ENCODE data around the gene GAB2.
"Not testable (repeated sequence)": the region's sequence is repeated elsewhere in the genome, so short reads cannot be mapped to it uniquely, and the experiment has no call there.

GAB2 gene

DNA sequence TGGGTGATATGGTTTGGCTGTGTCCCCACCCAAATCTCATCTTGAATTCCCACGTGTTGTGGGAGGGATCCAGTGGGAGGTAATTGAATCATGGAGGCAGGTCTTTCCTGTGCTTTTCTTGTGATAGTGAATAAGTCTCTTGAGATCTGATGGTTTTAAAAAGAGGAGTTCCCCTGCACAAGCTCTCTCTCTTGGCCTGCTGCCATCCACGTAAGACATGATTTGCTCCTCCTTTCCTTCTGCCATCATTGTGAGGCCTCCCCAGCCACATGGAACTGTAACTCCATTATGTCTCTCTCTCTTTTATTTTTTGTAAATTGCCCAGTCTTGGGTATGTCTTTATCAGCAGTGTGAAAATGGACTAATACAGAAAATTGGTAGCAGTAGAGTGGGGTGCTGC is 145.8 kb downstream of the GAB2 start:
- not testable (repeated sequence) for DNase-seq

DNA sequence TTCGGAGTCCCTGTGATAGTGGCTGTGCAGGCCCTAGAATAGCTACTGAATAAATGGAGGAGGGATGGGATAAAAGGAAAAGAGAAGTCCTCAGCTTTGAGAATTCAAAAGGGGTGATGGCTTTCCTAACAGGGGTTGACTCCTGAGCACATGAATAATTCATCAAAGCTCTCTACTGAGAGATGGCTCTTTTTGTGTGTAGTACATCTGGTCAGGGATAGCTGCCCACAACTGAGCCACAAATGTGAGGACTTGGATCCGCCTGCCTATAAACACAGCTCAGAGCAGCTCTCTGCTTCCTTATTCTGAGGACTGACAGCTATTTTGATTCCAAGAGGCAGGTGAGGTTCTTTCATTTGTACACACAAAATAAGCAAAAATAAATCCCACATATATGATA is 146.6 kb downstream of the GAB2 start:
- no peak for DNase-seq

DNA sequence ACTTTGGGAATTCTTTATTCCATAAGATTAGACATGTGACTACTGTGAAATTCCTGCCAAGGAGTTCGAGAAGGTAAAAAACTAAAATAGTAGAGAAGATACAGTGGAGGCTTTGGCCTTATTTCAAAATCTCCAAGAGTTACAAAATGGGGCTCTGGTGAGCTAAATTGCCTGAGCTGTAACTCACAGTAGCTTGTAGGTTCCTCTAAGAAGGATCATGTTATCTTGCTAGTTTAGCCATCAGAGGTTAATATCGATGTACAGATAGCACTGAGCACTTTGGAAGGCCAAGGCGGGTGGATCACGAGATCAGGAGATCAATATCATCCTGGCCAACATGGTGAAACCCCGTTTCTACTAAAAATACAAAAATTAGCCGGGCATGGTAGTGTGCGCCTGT is 147.8 kb downstream of the GAB2 start:
- DNase-seq: no peak

DNA sequence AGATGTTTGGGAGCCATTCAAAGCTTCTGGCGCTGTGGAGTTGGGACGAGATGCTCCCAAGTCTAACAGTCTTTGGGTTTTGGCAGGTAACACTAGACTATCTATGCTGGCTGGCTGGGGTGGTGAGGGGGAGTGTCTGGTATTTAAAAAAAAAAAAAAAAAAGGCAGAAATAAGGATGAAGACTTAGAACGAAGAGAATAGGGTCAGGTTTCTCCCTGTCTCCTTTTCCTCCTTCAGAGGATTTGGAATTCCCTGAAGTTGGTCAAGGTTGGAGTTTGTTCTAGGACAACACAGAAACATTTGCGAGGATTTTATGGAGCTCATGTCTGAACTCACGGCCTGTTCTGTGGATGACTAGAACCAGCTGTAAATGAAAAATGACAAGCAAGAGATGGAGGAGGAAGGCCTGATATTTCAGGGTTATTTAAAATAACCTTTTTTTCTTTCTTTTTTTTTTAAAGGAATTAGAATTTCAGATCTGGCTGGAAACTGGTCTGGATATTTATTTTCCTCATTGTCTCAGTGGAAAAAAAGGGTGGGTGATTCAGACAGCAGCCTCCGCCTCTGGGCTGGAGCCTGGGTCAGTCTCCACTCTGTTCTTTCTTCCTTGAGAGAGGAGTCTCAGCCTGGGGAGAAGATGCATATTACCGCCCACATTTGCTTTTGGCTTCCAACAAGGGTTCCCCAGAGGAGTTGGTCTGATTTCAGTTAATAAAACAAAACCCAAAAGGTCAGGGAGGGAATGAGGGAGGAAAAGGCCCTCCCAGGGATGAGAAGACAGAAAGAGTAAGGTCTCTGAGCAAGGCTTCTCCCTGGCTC is 148.8 kb downstream of the GAB2 start:
- no peak for DNase-seq

DNA sequence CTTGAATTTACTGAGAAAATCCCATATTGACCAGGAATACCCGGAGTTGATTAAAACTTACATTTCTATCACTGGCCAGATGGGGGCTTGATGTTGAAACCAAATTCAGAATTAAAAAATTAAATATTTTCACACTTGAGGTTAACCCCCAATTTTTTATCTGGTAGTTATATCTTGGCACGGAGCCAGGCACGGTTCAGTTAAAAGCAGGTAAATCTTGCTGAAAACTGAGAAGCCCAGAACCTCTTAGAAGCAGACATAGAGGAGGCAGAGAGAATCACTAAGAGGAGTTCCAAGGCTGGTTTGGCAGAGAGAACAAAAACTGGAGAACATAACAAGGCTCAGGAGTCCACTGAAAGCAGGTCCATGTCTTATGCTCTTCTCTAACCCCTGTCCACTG is 151.2 kb downstream of the GAB2 start:
- DNase-seq: no peak

DNA sequence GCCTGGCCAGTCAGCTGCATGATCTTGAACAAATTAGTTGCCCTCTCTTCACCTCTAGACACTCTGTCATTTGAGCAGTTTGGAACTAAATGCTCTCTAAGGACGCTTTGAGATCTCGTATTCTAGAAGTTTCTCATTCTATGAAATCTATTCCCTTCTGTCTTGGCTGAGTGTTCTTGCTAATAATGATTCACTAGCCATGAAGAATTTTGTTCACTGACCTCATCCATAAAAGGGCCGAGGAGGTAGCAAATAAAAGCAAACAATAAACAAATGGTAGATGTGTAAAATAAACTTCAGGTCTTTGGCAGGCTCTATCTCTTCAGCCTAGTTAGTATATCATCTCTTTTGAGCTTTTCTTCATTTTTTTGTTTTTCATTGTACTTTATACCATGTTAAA is 152.3 kb downstream of the GAB2 start:
- DNase-seq: no peak

DNA sequence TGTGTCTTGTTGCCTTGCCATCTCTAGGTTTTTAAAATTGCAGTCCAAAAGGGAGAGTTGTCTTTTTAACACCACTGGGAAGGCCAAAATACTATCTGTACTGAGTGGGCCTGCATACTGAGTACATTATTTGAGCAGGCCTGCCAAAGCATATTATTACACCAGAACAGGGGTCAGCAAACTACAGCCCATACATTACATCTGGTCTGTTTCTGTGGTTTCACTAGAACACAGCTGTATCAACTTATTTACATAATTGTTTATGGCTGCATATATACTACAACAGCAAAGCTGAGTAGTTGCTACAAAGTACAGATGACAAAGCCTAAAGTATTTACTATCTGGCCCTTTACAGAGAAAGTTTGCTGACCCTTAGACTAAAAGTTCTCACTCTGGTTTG is 154.9 kb downstream of the GAB2 start:
- no peak for DNase-seq

DNA sequence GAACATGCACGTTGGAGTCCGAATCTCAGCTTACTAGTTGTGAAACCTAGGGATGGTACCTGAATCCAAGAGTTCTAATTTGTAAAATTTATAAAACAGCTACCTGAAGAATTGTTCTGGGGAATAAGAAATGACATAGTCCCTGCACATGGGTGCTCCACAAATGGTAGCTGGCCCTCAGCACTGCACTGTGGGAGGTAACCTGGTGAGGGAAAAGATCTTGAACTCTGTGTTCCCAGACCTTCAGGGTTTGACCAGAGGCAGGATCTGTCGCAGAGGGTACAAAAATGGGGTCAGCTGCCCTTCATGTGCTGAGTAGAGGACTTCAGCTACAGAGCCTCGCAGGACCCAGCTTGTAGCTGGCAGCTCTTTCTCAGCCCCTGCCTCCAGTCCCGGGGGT is 155.4 kb downstream of the GAB2 start:
- DNase-seq: no peak

DNA sequence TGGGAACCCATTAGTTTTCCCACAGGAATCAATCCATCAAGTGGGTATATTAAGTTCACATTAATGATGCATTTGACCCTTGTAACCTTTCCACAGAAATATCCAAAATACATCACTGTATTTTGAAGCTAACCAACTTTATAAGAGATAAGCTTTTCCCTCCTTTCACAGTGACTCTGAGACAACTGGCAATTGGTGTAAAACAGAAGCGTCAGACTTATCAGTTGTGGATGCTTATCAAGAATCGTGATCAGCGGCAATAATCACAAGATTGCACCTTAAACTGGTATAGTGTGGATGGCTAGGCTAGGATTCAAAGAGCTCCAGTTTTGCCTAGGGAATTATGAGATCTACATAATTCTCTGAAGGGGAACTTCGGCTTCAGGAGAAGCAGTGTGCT is 155.8 kb downstream of the GAB2 start:
- no peak for DNase-seq

DNA sequence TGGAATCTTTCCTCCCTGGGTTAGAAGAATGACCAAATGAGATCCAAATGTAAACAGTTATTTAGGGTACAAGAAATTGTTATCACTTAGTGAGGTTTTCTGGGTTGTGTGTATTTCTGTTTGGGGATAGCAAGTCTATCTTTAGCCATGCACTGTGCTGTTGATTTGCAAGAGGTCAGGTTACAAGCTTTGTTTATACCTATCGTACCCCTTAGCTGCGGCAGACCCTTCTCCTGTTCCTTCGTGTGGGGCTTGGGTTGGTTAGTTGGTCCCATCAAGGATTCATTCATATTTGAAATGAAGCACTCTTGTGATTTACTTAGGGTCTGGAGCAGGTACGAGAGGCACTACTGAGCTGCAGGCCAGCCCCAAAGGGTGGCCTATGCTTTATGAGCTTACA is 156.3 kb downstream of the GAB2 start:
- DNase-seq: no peak

DNA sequence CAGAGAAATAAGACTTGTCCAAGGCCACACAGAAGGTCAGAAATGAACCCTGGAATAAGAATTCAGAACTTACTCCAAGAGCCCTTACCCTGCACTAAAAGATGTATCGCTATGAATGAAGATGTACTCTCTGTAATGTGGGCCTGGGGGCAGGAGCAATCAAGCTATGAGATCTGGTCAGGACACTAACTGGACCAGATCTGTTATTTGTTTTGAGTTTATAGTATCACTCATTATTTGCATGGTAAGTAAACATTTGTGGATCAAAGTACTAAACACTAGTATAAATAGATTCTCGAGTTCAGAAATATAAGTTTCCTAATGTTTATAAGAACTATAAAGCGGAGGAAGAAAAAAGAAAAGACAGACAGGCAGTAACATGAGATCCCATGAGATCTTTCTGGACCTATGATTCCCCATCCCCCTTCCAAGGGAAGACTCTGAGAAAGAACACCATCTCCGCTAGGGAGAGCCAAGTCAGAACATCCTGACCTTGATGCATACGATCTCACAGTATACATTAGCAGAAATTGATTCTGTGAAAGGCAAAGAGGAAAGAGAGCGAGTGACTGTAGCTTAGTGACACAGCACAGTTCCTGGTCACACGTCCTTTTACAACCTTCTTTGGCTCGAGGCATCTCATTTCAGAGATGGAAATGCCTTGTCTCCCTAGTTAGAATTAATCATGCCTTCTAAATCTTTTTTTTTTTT is 157.7 kb downstream of the GAB2 start:
- no peak for DNase-seq

DNA sequence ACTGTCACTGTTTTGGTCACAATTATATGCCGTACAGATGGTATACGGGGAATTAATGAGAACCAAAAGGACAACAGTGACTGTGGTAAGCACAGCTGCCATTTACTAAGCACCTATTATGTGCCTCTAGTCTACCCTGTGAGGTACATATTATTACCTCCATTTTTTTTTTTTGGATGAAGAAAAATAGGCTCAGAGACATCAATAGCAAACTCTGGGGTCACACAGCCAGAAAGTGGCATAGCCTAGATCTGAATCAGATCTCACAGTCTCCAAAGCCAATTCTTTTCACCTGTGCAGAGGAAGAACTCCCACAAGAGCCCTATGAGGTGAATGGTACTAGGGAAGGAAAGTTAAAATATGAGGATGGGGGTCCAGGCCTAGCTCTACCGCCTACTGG is 160.0 kb downstream of the GAB2 start:
- no peak for DNase-seq

DNA sequence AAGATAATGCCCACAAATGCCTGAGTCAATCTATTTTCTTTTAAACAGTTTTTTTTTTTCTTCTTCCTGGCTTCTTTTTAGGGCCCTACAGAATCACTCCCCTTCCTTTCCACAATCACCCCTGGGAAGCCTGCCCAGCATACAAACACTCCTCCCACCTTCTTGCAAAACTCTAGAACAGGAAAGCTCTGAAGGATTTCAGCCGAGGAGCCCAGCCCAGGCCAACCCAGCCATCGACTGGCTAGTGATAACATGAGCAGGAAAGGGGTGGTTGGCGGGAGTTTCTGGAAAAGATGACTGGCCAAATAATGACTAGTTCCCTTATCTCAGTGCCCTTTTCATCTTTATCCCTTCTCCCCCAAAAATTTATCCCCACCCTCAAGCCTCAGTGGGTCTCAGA is 160.7 kb downstream of the GAB2 start:
- no peak for DNase-seq

DNA sequence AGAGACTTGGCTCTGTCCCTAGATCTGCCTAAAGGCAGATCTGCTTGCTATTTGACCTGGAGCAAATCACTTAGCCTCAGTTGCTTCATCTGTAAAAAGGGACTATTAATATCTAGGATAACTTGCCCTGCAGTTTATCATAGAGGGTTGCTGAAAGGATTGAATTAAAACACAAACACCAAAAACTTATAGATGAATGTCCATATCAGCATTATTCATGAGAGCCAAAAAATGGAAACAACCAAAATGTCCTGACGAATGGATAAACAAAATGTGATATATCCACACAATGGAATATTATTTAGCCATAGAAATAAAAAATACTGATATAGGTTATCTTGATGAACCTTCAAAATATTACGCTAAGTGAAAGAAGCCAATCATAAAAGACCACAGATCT is 161.7 kb downstream of the GAB2 start:
- DNase-seq: no peak

DNA sequence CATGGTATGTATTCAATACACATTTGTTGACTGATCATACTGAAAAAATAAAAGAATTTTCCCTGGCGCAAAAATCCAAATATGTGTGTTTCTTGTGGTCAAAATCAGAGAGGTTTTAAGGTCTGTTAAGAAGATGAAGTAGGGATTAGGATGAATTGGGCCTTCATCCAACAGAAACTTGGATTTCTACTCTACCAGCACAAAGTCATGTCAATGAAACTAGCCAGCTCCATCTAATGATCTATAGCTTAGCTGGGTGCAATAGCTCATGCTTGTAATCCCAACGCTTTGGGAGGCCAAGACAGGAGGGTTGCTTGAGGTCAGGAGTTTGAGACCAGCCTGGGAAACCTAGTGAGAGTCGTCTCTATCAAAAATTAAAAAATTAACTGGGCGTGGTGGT is 163.4 kb downstream of the GAB2 start:
- DNase-seq: no peak

DNA sequence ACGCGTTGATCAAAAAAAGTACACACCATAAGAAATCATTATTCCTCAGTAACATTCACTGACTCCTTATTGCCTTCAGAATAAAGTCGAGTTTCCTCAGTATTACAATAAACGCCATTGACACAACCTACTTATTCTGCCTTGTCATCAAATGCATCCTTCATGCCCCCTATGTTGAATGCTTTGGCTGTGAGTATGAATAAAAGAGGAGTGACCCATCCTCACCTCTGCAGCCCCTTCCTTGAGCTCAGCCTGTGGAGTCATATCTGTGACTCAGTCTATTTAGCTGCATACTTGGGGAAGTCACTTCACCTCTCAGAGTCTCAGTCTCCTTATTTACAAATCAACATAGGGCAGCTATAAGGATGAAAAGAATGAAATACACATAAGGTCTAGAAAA is 163.8 kb downstream of the GAB2 start:
- DNase-seq: no peak

DNA sequence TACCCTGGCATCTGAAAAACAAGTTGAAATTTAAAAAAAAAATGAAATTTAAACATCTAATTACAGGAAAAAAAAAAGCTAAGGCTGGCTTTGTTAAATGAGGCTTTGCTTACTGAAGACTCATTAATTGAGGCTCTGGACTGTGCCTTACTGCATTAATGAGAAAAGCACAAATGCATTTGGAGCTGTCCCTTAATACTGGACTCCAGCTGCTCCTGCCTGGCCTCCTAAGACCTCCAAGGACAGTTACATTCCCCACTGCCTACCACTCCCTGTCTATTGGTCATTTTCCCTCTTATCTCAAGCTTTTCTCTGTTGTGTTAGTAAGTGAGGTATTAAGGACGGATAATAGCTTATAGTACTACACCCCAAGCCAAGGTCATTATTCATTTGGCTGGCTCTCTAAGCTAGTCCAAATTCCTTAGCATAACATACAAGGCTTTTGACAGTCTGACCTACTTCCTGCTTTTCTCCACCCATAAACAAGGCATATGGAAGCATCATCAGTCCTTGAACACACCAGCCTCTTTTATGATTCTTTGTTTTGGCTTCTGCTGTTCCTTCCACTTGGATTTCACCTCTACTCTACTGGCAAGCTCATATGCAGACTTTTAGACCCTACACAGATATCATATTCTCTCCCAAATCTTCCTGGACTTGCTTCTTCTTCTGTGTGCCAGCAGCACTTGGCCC is 166.4 kb downstream of the GAB2 start:
- no peak for DNase-seq

DNA sequence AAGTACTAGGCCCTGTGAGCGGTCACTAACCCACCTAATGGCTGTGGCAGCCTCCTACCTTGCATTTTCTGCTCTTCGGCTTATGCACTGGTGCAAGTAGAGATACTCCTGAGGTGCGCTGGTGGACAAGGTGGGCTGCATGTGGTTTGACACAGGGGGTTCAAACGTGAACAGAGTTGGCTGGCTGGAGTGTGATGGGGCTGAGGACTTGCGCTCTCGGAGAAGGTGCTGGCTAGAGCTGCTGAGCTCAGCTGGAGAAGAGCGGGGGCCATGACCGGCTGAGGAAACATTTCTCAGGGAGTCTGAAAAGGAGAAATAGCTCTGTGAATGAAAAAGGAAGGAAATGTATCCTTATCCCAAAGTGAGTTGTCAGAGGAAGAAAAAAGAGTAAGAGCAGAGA is 167.5 kb downstream of the GAB2 start:
- no peak for DNase-seq

DNA sequence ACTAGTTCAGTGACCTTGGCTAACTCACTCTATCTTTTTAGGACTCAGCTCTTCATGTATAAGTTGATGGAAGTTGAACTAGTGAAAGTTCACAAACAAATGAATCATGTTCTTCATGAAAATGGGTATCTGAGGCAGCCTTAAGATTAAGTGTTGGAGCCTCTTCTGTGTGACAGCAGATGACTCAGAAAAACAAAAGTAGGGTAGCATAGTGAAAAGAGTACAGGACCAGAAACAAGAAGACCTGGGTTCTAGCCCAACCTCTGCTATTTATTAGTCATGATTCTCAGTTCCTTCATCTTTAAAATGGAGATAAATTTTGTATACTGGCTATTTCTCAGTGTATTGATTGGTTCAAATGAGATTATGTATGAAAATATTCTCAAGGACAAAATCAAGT is 168.7 kb downstream of the GAB2 start:
- DNase-seq: no peak

DNA sequence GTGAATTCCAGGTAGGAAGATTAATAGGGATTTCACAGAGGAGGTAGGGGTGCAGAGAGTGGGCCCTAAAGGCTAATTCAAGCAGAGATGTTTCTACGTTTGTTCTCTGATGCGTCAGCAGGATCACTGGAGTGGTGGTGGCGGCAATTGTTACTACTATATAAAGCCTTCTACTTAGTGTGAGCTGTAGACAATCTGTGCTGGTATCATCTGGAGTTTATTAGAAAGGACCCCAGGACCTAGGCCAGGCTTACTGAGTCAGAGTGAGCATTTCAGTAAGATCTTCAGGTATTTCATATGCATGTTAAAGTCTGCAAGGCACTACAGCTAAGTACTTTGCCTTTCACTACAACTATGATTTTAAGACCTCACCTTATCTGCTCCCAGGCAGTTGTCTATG is 169.4 kb downstream of the GAB2 start:
- no peak for DNase-seq

DNA sequence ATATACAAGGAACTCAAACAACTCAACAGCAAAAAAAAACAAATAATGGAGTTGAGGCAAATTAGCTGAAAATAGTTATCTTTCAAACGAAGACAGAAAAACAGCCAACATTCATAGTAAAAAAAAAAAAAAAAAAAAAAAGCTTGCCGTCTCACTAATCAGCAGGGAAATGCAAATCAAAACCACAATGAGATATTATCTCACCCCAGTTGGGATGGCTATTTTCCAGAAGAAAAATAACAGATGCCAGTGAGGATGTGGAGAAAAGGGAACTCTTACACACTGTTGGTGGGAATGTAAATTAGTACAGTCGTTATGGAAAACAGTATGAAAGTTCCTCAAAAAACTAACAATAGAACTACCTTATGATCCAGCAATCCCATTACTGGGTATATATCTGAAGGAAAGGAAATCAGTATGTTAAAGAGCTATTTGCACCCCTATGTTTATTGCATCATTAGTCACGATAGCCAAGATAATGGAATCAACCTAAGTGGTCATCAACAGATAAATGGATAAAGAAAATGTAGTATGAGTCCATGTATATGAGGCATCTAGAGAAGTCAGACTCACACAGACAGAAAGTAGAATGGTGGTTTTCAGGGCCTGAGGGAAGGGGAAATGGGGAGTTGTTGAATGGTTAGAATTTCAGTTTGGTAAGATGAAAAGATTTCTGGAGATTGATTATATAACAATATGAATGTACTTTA is 172.9 kb downstream of the GAB2 start:
- DNase-seq: no peak

DNA sequence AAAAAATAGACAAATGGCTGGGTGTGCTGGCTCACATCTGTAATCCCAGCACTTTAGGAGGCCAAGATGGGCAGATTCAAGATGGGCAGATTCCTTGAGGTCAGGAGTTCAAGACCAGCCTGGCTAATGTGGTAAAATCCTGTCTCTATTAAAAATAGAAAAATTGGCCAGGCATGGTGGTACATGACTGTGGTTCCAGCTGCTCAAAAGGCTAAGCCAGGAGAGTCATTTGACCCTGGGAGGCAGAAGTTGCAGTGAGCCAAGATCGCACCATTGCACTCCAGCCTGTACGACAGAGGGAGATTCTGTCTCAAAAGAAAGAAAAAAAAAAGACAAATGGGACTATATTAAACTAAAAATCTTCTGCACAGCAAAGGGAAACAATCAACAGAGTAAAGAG is 173.5 kb downstream of the GAB2 start:
- DNase-seq: no peak

DNA sequence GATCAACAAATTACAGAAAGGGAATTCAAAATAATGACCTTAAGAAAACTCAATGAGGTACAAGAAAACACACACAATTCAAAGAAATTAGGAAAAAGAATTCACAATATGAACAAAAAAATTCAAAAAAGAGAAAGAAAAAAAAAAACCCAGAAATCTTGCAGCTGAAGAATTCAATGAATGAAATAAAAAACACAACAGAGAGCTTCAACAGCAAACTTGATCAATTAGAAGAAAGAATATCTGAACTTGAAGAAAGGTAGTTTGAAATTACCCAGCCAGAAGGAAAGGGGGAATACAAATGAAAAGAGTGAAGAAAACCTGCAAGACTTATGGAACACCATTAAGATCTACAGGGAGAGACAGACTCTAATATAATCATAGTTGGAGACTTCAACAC is 176.1 kb downstream of the GAB2 start:
- DNase-seq: no peak

DNA sequence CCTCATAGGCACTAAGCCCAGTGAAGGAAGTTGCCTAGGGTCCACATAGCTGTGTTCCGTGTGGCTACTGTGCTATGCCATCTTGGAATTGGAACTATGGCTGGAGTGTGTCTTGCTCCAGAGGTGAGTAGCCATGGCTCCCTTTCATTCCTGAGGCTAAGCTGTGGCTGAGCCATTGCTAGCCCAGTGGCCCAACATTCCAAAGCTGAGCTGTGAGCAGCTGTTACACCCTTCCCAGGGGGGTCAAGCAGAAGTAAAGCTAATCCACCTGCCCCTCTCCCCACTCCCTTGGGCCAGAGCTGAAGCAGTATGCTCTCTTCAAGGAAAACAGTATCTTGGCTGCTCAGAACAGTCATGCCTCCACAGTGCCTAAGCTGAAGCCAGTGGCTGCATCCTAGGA is 177.8 kb downstream of the GAB2 start:
- DNase-seq: no peak

Data from CD4-positive, alpha-beta T cell treated with Interferon alpha-2 for 1 hour (primary cell).